ENCODE data around the gene APPL2.

- TF ChIP-seq CTCF (IDR thresholded peaks at IDR 0.05) (no peak), EZH2phosphoT487 (IDR thresholded peaks at IDR 0.05) (no peak)
Observed at GRCh38 chr12:105228966-105229365, 7.0 kb downstream of the APPL2 start.

All from neural progenitor cell (in vitro differentiated cells).